HG02763 (cell line): ENCODE results near the gene EXOSC1.
"Not testable (repeated sequence)": the region's sequence is repeated elsewhere in the genome, so short reads cannot be mapped to it uniquely, and the experiment has no call there.

ENCODE experiments used
- ATAC-seq: cut with Tn5 transposase; IDR thresholded peaks from one replicate; pipeline ENCODE4 v1.9.1; 2021; ENCODE audit warnings: mild to moderate bottlenecking, moderate library complexity; ENCODE audit not compliant: unreplicated experiment

The EXOSC1 gene

GRCh38 chr10:97411406-97411805 lies 34.4 kb downstream of the EXOSC1 start:
- no peak for ATAC-seq

- ATAC-seq = no peak
These were observed 37.3 kb downstream of the EXOSC1 start for GRCh38 chr10:97408496-97408992.

- no peak for ATAC-seq
These were observed 37.9 kb downstream of the EXOSC1 start for GRCh38 chr10:97407952-97408248.

- peak; percentile 81 for ATAC-seq
These were observed 38.4 kb downstream of the EXOSC1 start for GRCh38 chr10:97407211-97407951.

- not testable (repeated sequence) for ATAC-seq
These were observed 39.3 kb downstream of the EXOSC1 start for GRCh38 chr10:97406483-97406882.

- ATAC-seq = no peak
These were observed 39.7 kb downstream of the EXOSC1 start for GRCh38 chr10:97406064-97406463.

GRCh38 chr10:97404044-97404443 lies 41.8 kb downstream of the EXOSC1 start:
- ATAC-seq = no peak

GRCh38 chr10:97401455-97401919 lies 44.3 kb downstream of the EXOSC1 start:
- no peak for ATAC-seq

- ATAC-seq = peak; percentile 90
These were observed 44.9 kb downstream of the EXOSC1 start, which contains the start of gene RRP12 for GRCh38 chr10:97400665-97401454. Gene RRP12 (minus strand): TSS chr10:97401340. CDS start chr10:97401231, 109 bp downstream.

- no peak for ATAC-seq
These were observed 45.8 kb downstream of the EXOSC1 start for GRCh38 chr10:97399843-97400545.

GRCh38 chr10:97396056-97396455 lies 49.8 kb downstream of the EXOSC1 start:
- no peak for ATAC-seq

GRCh38 chr10:97393034-97393573 lies 52.7 kb downstream of the EXOSC1 start:
- ATAC-seq = no peak

- no peak for ATAC-seq
These were observed 55.7 kb downstream of the EXOSC1 start for GRCh38 chr10:97390091-97390490.

GRCh38 chr10:97388152-97388551 lies 57.7 kb downstream of the EXOSC1 start:
- no peak for ATAC-seq
